Measurements from ENCODE around the gene MMP27.

DNA sequence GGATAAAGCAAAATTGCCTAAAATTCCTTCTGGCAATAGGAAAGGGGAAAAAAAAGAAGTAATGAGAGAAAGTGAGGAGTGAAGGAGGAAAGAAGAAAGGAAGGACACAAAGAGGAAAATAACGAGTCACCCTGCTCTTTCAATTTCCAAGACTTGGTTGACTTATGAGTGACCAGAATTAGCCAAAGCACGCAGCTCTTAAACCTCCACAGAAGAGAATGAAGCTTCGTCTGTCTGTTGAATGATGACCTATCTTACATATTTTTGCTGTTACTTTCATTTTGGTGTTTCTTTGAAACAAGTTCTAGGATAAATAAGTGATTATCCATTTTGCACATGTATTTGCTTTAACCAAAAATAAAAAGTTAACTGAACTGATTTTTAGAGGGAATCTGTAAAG, 728 bp downstream of the MMP27 start:
- TF ChIP-seq, protein P1, sequence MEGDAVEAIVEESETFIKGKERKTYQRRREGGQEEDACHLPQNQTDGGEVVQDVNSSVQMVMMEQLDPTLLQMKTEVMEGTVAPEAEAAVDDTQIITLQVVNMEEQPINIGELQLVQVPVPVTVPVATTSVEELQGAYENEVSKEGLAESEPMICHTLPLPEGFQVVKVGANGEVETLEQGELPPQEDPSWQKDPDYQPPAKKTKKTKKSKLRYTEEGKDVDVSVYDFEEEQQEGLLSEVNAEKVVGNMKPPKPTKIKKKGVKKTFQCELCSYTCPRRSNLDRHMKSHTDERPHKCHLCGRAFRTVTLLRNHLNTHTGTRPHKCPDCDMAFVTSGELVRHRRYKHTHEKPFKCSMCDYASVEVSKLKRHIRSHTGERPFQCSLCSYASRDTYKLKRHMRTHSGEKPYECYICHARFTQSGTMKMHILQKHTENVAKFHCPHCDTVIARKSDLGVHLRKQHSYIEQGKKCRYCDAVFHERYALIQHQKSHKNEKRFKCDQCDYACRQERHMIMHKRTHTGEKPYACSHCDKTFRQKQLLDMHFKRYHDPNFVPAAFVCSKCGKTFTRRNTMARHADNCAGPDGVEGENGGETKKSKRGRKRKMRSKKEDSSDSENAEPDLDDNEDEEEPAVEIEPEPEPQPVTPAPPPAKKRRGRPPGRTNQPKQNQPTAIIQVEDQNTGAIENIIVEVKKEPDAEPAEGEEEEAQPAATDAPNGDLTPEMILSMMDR (IDR thresholded peaks at IDR 0.05) = no peak
- no peak for TF ChIP-seq CHD2 (IDR thresholded peaks at IDR 0.05; ENCODE audit: low read length, partially characterized antibody)
- TF ChIP-seq MAX (IDR thresholded peaks at IDR 0.05; ENCODE audit: low read depth) = no peak
- no peak for TF ChIP-seq RAD21 (IDR thresholded peaks at IDR 0.05; ENCODE audit: low read length)
- no peak for TF ChIP-seq RCOR1 (IDR thresholded peaks at IDR 0.05; ENCODE audit: low read length)
- no peak for TF ChIP-seq EP300 (IDR thresholded peaks at IDR 0.05; ENCODE audit: borderline replicate concordance in 1 of 2, low read depth in 1 of 2, low read length in 1 of 2)
- TF ChIP-seq POLR2AphosphoS5 (IDR thresholded peaks at IDR 0.05; ENCODE audit: low read depth, low read length) = no peak
- no peak for TF ChIP-seq YY1 (IDR thresholded peaks at IDR 0.05; ENCODE audit: low read depth)
- no peak for TF ChIP-seq EZH2phosphoT487 (IDR thresholded peaks at IDR 0.05; ENCODE audit: borderline replicate concordance, low read depth)
- TF ChIP-seq TAF1 (IDR thresholded peaks at IDR 0.05; ENCODE audit: borderline replicate concordance, low read depth, low read length) = no peak
- no peak for TF ChIP-seq IRF3 (IDR thresholded peaks at IDR 0.05; ENCODE audit: low read depth, low read length)
- no peak for TF ChIP-seq JUND (IDR thresholded peaks at IDR 0.05)
- TF ChIP-seq FOXM1 (IDR thresholded peaks at IDR 0.05; ENCODE audit: low read depth) = no peak

Data from SK-N-SH (cell line).